BLaER1 (cell line): ENCODE results near the gene TLR6.
A peak's percentile ranks its signal among the peaks of the same experiment; 100 is the strongest.
"Not testable (repeated sequence)": the region's sequence is repeated elsewhere in the genome, so short reads cannot be mapped to it uniquely, and the experiment has no call there.

ENCODE experiments used
- H3K27ac ChIP-seq: shearing (Covaris generic); formaldehyde crosslinking; 2 replicates; pipeline ENCODE4 v1.8.1; 2022
- H3K27me3 ChIP-seq: shearing (Covaris generic); formaldehyde crosslinking; 2 replicates; pipeline ENCODE4 v1.8.1; 2022
- H3K36me3 ChIP-seq: shearing (Covaris generic); formaldehyde crosslinking; 2 replicates; pipeline ENCODE4 v1.8.1; 2022
- H3K4me1 ChIP-seq: shearing (Covaris generic); formaldehyde crosslinking; 2 replicates; pipeline ENCODE4 v1.8.1; 2022
- H3K4me2 ChIP-seq: shearing (Covaris generic); formaldehyde crosslinking; 2 replicates; pipeline ENCODE4 v1.8.1; 2022
- H3K4me3 ChIP-seq: shearing (Covaris generic); formaldehyde crosslinking; 2 replicates; pipeline ENCODE4 v1.8.1; 2022
- H3K9ac ChIP-seq: shearing (Covaris generic); formaldehyde crosslinking; 2 replicates; pipeline ENCODE4 v1.8.1; 2022
- H3K9me3 ChIP-seq: shearing (Covaris generic); formaldehyde crosslinking; 2 replicates; pipeline ENCODE4 v1.8.1; 2022
- H4K20me1 ChIP-seq: shearing (Covaris generic); formaldehyde crosslinking; 2 replicates; pipeline ENCODE4 v1.8.1; 2022
- Cebpa-rat ChIP-seq: shearing (Covaris generic); IDR thresholded peaks from 2 replicates; pipeline ENCODE4 v1.8.1; 2022

Gene TLR6

GRCh38 chr4:38782452-38783108 is 74.0 kb downstream of the TLR6 start, which contains the start of gene TLR10:
TSS of gene TLR10 (minus strand) at chr4:38782990. CDS start at chr4:38775590, 7,400 bp downstream.
- no peaks in the 10 kb centered on the region for H3K36me3 ChIP-seq
- H3K27ac ChIP-seq, result peak within 1 kb of the TSS; percentile 33; the same call in 1 of the 2 replicates
- peaks cover 54% of the 10 kb centered on the region for H3K4me1 ChIP-seq
- no peaks in the 10 kb centered on the region for H3K27me3 ChIP-seq
- H3K4me3 ChIP-seq, result peak within 1 kb of the TSS; percentile 26; the same call in 1 of the 2 replicates
- peak within 1 kb of the TSS; percentile 73 for H3K4me2 ChIP-seq
- no peaks in the 10 kb centered on the region for H3K9me3 ChIP-seq
- no peak within 1 kb of the TSS for H3K9ac ChIP-seq
- H4K20me1 ChIP-seq, result no peaks in the 10 kb centered on the region
- no peak for TF ChIP-seq Cebpa-rat

- no peaks in the 10 kb centered on the region for H3K27me3 ChIP-seq
Observed at GRCh38 chr4:38781854-38782261, 74.8 kb downstream of the TLR6 start.

GRCh38 chr4:38780833-38781484 is 75.7 kb downstream of the TLR6 start:
- no peak overlapping the region for H3K27ac ChIP-seq
- TF ChIP-seq Cebpa-rat, result no peak
- H3K36me3 ChIP-seq, result no peaks in the 10 kb centered on the region
- H3K4me2 ChIP-seq, result peak overlapping the region; percentile 38
- H3K4me3 ChIP-seq, result no peak overlapping the region
- H3K9ac ChIP-seq, result no peak overlapping the region
- no peaks in the 10 kb centered on the region for H4K20me1 ChIP-seq
- H3K9me3 ChIP-seq, result peaks cover 12% of the 10 kb centered on the region
- H3K27me3 ChIP-seq, result no peaks in the 10 kb centered on the region
- H3K4me1 ChIP-seq, result peaks cover 45% of the 10 kb centered on the region

More at GRCh38 chr4:38781854-38782261, 74.8 kb downstream of the TLR6 start:
- Histone ChIP-seq H3K9ac (no peak overlapping the region), H3K4me2 (peak overlapping the region; percentile 73), H3K4me3 (peak overlapping the region; percentile 26; the same call in 1 of the 2 replicates), H4K20me1 (no peaks in the 10 kb centered on the region), H3K27ac (peak overlapping the region; percentile 33; the same call in 1 of the 2 replicates), H3K9me3 (peaks cover 6% of the 10 kb centered on the region), H3K36me3 (no peaks in the 10 kb centered on the region), H3K4me1 (peaks cover 54% of the 10 kb centered on the region)
- no peak for TF ChIP-seq Cebpa-rat

GRCh38 chr4:38779790-38780189 is 76.8 kb downstream of the TLR6 start:
- H3K27me3 ChIP-seq, result no peaks in the 10 kb centered on the region
- H4K20me1 ChIP-seq, result no peaks in the 10 kb centered on the region
- H3K36me3 ChIP-seq, result no peaks in the 10 kb centered on the region
- H3K4me3 ChIP-seq, result no peak overlapping the region
- no peak overlapping the region for H3K9ac ChIP-seq
- peaks cover 23% of the 10 kb centered on the region for H3K9me3 ChIP-seq
- H3K4me2 ChIP-seq, result no peak overlapping the region
- no peak for TF ChIP-seq Cebpa-rat
- H3K27ac ChIP-seq, result no peak overlapping the region
- peaks cover 33% of the 10 kb centered on the region for H3K4me1 ChIP-seq

- not testable (repeated sequence) for H3K27me3 ChIP-seq, H3K27ac ChIP-seq, H3K9ac ChIP-seq, H3K4me3 ChIP-seq, H3K36me3 ChIP-seq, H4K20me1 ChIP-seq, H3K4me2 ChIP-seq
- H3K4me1 ChIP-seq, result peaks cover 26% of the 10 kb centered on the region
- H3K9me3 ChIP-seq, result peaks cover 38% of the 10 kb centered on the region
Observed at GRCh38 chr4:38777925-38778324, 78.7 kb downstream of the TLR6 start.

- peaks cover 47% of the 10 kb centered on the region for H3K9me3 ChIP-seq
- no peak for TF ChIP-seq Cebpa-rat
- no peak overlapping the region for H3K4me3 ChIP-seq
- H3K9ac ChIP-seq, result no peak overlapping the region
- no peaks in the 10 kb centered on the region for H3K36me3 ChIP-seq
- no peaks in the 10 kb centered on the region for H3K27me3 ChIP-seq
- no peaks in the 10 kb centered on the region for H3K4me1 ChIP-seq
- no peaks in the 10 kb centered on the region for H4K20me1 ChIP-seq
- no peak overlapping the region for H3K27ac ChIP-seq
- no peak overlapping the region for H3K4me2 ChIP-seq
Observed at GRCh38 chr4:38775326-38775725, 81.3 kb downstream of the TLR6 start.

GRCh38 chr4:38774181-38774955 is 82.2 kb downstream of the TLR6 start:
- Histone ChIP-seq H4K20me1 (no peaks in the 10 kb centered on the region), H3K9ac (no peak overlapping the region), H3K9me3 (peaks cover 53% of the 10 kb centered on the region)

More at GRCh38 chr4:38774181-38774955, 82.2 kb downstream of the TLR6 start:
- H3K27me3 ChIP-seq, result no peaks in the 10 kb centered on the region
- no peak overlapping the region for H3K4me2 ChIP-seq
- no peak overlapping the region for H3K27ac ChIP-seq
- TF ChIP-seq Cebpa-rat, result no peak
- 0 out of 2 replicates have a peak, but pooled peaks cover under 1% of the 10 kb centered on the region for H3K4me1 ChIP-seq
- no peak overlapping the region for H3K4me3 ChIP-seq
- no peaks in the 10 kb centered on the region for H3K36me3 ChIP-seq
